Panc1 (cell line): ENCODE results near the gene FGD2. TPM values are rescaled to one million over a fixed set of nuclear protein-coding genes. Genes with fewer than 3 reads are reported as not detected.
A peak's percentile ranks its signal among the peaks of the same experiment; 100 is the strongest.

Experiments used
- ATAC-seq: fragments of 200-7000 bp; cut with Tn5 transposase; 2 replicates; pipeline ENCODE4 v1.9.1; 2020; ENCODE audit warnings: mild to moderate bottlenecking, moderate library complexity
- BruUV-seq: library from RNA; stranded (reverse); fragments of 400-500 nt; replicated peaks from 2 replicates; lab custom pipeline; 2021; lab: Mats Ljungman, UMichigan
- CTCF ChIA-PET: fragments of 300-600 bp; sonication (Branson Sonifier 250); formaldehyde crosslinking; loops from one replicate; lab custom pipeline; 2022; ENCODE audit warnings: antibody characterized with exemption; lab: Charles Lee
- POLR2A ChIA-PET: fragments of 300-600 bp; sonication (Branson Sonifier 250); formaldehyde crosslinking; loops from one replicate; lab custom pipeline; 2022; ENCODE audit warnings: antibody characterized with exemption; lab: Charles Lee
- DNase-seq: peaks from one replicate; pipeline ENCODE4 v3.0.0-alpha.2; 2010; ENCODE audit warnings: low read depth, low spot score
- H3K27ac ChIP-seq: 2 replicates; pipeline ENCODE4 v1.5.1; 2011; ENCODE audit warnings: mild to moderate bottlenecking, low read length, inconsistent platforms
- H3K27me3 ChIP-seq: fragments of 200-500 bp; sonication (Bioruptor generic); 2 replicates; pipeline ENCODE4 v1.6.0; 2014; ENCODE audit warnings: low read length, inconsistent platforms; ENCODE audit not compliant: control insufficient read depth, insufficient read depth
- H3K36me3 ChIP-seq: fragments of 200-500 bp; sonication (Bioruptor generic); 2 replicates; pipeline ENCODE4 v1.5.1; 2014; ENCODE audit warnings: inconsistent platforms, mild to moderate bottlenecking, low read length, moderate library complexity; ENCODE audit not compliant: control insufficient read depth, insufficient read depth
- H3K4me1 ChIP-seq: 2 replicates; pipeline ENCODE4 v1.5.1; 2011; ENCODE audit warnings: inconsistent platforms, mild to moderate bottlenecking, low read length, moderate library complexity; ENCODE audit not compliant: control insufficient read depth, insufficient read depth
- H3K4me3 ChIP-seq, 2 experiments: 2 replicates each; pipeline ENCODE4 v1.5.1; 2011 to 2012; ENCODE audit warnings: low read depth in 2 of 2, low read length in 2 of 2, mild to moderate bottlenecking in 2 of 2, inconsistent platforms in 1 of 2, moderate library complexity in 1 of 2
- H3K9me3 ChIP-seq: fragments of 200-500 bp; sonication (Bioruptor generic); 2 replicates; pipeline ENCODE4 v1.5.1; 2014; ENCODE audit warnings: low read depth, mild to moderate bottlenecking, inconsistent platforms, low read length, moderate library complexity; ENCODE audit not compliant: control insufficient read depth, insufficient read depth
- POLR2AphosphoS5 ChIP-seq: IDR thresholded peaks from 2 replicates; pipeline ENCODE4 v1.6.1; 2012; ENCODE audit warnings: mild to moderate bottlenecking, low read depth, low read length, moderate library complexity
- SIN3A ChIP-seq: IDR thresholded peaks from 2 replicates; pipeline ENCODE4 v1.6.1; 2012; ENCODE audit warnings: low read depth, mild to moderate bottlenecking, low read length, moderate library complexity, borderline replicate concordance; ENCODE audit not compliant: insufficient read depth
- TCF7L2 ChIP-seq: IDR thresholded peaks from 2 replicates; pipeline ENCODE4 v1.6.1; 2011; ENCODE audit warnings: mild to moderate bottlenecking, low read depth, low read length, inconsistent platforms
- in situ Hi-C: cut with HindIII; loops from 2 replicates; pipeline ENCODE4 v1.10.0; 2016; ENCODE audit warnings: low sequenced_read_pairs, low pct_unique_long_range_greater_than_20kb
- intact Hi-C: fragments of 100-400 bp; cut with micrococcal nuclease; formaldehyde crosslinking; loops from one replicate; pipeline ENCODE4 v1.10.0; 2022; ENCODE audit not compliant: unreplicated experiment
- total RNA-seq: library from RNA; stranded (reverse); gene quantifications from one replicate; pipeline ENCODE4 v1.2.1, GENCODE V29; 2021; ENCODE audit not compliant: unreplicated experiment
- TF ChIP-seq, protein P1 (sequence below), 2 experiments: IDR thresholded peaks; 2 replicates each; pipeline ENCODE4 v1.6.1; 2011 to 2012; ENCODE audit warnings: low read depth in 2 of 2, control low read depth in 1 of 2, low read length in 1 of 2, mild to moderate bottlenecking in 1 of 2, moderate library complexity in 1 of 2; ENCODE audit not compliant: insufficient read depth in 1 of 2
- TF ChIP-seq, protein P2 (sequence below): fragments of 450-650 bp; IDR thresholded peaks from 2 replicates; pipeline ENCODE4 v1.5.1; 2017; ENCODE audit warnings: mild to moderate bottlenecking

FGD2 gene
- total RNA-seq, 1 experiment from 2014 or later: 0.10 TPM

DNA sequence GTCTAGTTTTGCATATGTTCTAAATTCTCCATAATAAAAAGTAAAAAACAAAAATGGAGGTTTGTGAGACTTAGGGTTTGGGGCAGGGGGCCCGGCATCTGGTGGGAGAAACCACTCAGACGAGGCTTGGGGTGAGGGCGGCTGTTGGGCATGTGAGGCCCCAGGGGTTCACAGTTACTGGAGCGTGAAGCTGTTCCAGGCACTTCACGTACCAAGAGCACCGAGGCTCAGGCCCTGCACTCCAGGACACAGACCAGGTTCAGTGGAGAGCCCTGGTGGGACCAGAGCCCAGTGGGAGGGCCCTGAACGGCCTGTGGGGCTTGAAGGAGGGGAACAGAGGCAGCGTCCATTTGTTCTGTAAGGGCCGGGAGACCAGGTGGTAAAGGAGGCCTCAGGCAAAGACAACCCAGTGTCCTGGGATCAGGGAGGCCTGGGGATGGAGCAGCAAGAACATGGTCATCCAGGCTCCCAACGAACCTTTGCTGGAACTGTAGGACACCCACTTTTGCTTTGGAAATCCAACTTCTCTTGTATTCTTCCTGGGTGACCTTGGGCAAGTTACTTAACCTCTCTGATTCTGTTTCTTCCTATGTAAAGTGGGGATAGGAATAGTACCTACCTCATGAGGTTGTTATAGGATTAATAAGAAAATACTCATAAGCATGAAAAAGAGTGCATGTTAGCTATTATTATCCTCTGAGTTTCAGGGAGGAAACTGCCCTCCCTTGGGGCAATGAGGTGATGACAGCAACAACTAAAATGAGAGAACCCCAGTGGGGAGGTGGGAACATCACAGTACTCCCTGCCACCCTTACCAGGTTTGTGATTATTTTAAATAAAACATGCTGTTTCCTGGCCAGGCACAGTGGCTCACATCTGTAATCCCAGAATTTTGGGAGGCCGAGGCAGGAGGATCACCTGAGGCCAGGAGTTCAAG, 1.1 kb upstream of the FGD2 start:
- H3K4me1 ChIP-seq: no peaks in the 10 kb centered on the region
- POLR2A ChIA-PET: no interaction called here
- no peak for ATAC-seq
- TF ChIP-seq POLR2AphosphoS5: no peak
- TF ChIP-seq, protein P1, sequence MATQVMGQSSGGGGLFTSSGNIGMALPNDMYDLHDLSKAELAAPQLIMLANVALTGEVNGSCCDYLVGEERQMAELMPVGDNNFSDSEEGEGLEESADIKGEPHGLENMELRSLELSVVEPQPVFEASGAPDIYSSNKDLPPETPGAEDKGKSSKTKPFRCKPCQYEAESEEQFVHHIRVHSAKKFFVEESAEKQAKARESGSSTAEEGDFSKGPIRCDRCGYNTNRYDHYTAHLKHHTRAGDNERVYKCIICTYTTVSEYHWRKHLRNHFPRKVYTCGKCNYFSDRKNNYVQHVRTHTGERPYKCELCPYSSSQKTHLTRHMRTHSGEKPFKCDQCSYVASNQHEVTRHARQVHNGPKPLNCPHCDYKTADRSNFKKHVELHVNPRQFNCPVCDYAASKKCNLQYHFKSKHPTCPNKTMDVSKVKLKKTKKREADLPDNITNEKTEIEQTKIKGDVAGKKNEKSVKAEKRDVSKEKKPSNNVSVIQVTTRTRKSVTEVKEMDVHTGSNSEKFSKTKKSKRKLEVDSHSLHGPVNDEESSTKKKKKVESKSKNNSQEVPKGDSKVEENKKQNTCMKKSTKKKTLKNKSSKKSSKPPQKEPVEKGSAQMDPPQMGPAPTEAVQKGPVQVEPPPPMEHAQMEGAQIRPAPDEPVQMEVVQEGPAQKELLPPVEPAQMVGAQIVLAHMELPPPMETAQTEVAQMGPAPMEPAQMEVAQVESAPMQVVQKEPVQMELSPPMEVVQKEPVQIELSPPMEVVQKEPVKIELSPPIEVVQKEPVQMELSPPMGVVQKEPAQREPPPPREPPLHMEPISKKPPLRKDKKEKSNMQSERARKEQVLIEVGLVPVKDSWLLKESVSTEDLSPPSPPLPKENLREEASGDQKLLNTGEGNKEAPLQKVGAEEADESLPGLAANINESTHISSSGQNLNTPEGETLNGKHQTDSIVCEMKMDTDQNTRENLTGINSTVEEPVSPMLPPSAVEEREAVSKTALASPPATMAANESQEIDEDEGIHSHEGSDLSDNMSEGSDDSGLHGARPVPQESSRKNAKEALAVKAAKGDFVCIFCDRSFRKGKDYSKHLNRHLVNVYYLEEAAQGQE (IDR thresholded peaks at IDR 0.05; ENCODE audit: insufficient read depth in 1 of 2, low read depth in 2 of 2, low read length in 1 of 2): no peak
- no peak overlapping the region for H3K4me3 ChIP-seq
- in situ Hi-C loops (no loop called here), intact Hi-C loops (no loop called here)
- no peak overlapping the region for H3K27ac ChIP-seq
- no peaks in the 10 kb centered on the region for H3K9me3 ChIP-seq
- H3K27me3 ChIP-seq: no peaks in the 10 kb centered on the region
- CTCF ChIA-PET: interaction anchor here (0.5 kb wide), 1 partner anchor 177 kb away, joined by 3 read pairs; no protein-coding TSS in a partner anchor
- no peaks in the 10 kb centered on the region for H3K36me3 ChIP-seq
- no peak for DNase-seq
- BruUV-seq: no TSS peak

DNA sequence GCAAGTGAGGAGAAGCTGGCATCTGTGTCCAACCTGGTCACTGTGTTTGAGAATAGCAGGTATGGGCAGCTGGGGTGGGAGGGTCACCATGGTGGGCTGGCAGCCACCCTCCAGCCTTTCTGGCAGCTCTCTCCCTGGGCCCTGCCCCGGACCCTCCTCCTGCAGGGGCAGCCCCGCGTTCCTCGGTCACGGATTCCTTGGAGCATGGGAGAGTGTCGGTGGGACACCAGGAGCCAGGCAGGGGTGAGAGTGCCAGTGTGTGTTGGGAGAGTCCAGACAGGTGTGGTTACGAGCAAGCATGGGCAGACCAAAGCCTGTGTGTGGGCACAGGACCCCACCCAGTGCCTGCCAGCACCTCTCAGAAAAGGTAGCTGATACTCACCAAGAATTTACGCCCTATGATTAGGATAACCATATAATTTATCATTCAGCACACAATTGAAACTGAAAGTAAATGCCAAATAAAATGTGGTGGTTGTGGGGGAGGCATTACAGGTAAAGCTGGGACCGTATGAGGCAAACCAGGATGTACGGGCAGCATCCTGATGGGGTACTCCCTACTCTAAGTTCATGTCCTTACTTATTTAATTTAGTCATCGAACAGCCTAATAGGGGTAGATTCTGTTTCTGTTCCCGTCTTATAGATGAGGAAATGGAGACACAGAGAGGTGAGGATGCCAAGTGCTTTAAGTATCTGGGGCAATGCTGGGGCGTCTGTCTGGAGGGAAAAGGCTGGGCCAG, 542 bp downstream of the FGD2 start:
- Histone ChIP-seq H3K36me3 (no peaks in the 10 kb centered on the region), H3K4me3 (no peak overlapping the region), H3K9me3 (no peaks in the 10 kb centered on the region), H3K27ac (no peak overlapping the region), H3K4me1 (no peaks in the 10 kb centered on the region), H3K27me3 (no peaks in the 10 kb centered on the region)
- intact Hi-C loops (no loop called here), in situ Hi-C loops (no loop called here)
- CTCF ChIA-PET: interaction anchor here (1.1 to 1.9 kb wide), 3 partner anchors 12 to 204 kb away, joined by 5 to 11 read pairs (median 7); no protein-coding TSS in a partner anchor
- DNase-seq (no peak), ATAC-seq (0 out of 2 replicates have a peak, but pooled peaks have one; percentile 15)
- TF ChIP-seq TCF7L2 (no peak), SIN3A (no peak)
- TF ChIP-seq, protein P1 (IDR thresholded peaks at IDR 0.05; ENCODE audit: insufficient read depth in 1 of 2, low read depth in 2 of 2, low read length in 1 of 2): no peak
- TF ChIP-seq, protein P2, sequence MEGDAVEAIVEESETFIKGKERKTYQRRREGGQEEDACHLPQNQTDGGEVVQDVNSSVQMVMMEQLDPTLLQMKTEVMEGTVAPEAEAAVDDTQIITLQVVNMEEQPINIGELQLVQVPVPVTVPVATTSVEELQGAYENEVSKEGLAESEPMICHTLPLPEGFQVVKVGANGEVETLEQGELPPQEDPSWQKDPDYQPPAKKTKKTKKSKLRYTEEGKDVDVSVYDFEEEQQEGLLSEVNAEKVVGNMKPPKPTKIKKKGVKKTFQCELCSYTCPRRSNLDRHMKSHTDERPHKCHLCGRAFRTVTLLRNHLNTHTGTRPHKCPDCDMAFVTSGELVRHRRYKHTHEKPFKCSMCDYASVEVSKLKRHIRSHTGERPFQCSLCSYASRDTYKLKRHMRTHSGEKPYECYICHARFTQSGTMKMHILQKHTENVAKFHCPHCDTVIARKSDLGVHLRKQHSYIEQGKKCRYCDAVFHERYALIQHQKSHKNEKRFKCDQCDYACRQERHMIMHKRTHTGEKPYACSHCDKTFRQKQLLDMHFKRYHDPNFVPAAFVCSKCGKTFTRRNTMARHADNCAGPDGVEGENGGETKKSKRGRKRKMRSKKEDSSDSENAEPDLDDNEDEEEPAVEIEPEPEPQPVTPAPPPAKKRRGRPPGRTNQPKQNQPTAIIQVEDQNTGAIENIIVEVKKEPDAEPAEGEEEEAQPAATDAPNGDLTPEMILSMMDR: no peak
- POLR2A ChIA-PET: interaction anchor here (0.5 kb wide), 1 partner anchor 103 kb away, joined by 3 read pairs; no protein-coding TSS in a partner anchor
- BruUV-seq: no TSS peak
